SK-N-MC (cell line): Measurements from ENCODE around the gene ZP2.

Source experiments
- EZH2 ChIP-seq: fragments of 200-600 bp; sonication (generic); IDR thresholded peaks from one replicate; pipeline ENCODE4 v1.6.1; 2017; ENCODE audit warnings: antibody characterized with exemption
- POLR2AphosphoS5 ChIP-seq: IDR thresholded peaks from 2 replicates; pipeline ENCODE4 v1.6.1; 2012; ENCODE audit warnings: mild to moderate bottlenecking, low read depth, low read length, borderline replicate concordance

- no peak for TF ChIP-seq POLR2AphosphoS5
- no peak for TF ChIP-seq EZH2
Observed at GRCh38 chr16:21164521-21165168, 46.7 kb downstream of the ZP2 start.
